H54 (cell line): Measurements from ENCODE around the gene SPATA31A3.
"Not testable (repeated sequence)": the region's sequence is repeated elsewhere in the genome, so short reads cannot be mapped to it uniquely, and the experiment has no call there.

ENCODE experiments used
- DNase-seq: peaks from one replicate; pipeline ENCODE4 v3.0.0; 2011; ENCODE audit warnings: low spot score, mixed read lengths; ENCODE audit not compliant: insufficient read length
- FAIRE-seq: peaks from 3 replicates; lab custom pipeline; 2011; peaks lifted over from hg19 to GRCh38; lab: Jason Lieb, UNC

The SPATA31A3 gene

DNA sequence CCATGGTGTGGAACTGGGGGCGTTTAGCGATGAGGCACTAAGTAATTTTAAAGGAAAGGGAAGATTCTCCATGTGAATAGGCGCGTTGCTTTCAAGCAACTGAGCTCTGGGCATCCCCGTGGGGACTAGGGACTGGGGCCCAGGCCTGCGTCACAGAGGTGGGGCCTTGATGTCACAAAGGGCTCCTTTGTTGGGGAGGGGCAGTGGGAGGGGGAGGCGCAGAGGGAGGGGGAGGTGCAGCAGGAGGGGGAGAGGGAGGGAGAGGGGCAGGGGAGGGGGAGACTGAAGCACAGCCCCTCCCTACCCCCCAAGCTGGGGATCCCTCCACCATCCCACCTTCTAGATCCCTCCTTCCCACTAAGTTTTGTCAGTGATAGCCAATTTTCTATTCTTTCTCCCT, at the start of gene SPATA31A3:
Gene SPATA31A3, minus strand, starts transcription at position 101 of the 400 bp plus-strand sequence. Its CDS starts 29 bp downstream, at position 72.
- DNase-seq, FAIRE-seq: not testable (repeated sequence)

DNA sequence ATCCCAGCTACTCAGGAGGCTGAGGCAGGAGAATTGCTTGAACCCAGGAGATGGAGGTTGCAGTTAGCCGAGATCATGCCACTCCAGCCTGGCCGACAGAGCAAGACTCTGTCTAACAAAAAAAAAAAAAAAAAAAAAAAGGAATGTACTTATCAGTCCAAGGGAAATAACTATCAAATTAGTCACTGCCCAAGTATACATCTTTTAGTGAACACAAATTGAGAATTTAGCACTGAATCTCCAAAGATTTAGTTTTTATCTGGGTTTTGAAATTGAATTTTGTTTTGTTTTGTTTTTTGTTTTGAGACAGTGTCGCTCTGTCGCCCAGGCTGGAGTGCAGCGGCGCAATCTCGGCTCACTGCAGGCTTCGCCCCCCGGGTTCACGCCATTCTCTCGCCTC, 39.8 kb downstream of the SPATA31A3 start:
- not testable (repeated sequence) for FAIRE-seq, DNase-seq

DNA sequence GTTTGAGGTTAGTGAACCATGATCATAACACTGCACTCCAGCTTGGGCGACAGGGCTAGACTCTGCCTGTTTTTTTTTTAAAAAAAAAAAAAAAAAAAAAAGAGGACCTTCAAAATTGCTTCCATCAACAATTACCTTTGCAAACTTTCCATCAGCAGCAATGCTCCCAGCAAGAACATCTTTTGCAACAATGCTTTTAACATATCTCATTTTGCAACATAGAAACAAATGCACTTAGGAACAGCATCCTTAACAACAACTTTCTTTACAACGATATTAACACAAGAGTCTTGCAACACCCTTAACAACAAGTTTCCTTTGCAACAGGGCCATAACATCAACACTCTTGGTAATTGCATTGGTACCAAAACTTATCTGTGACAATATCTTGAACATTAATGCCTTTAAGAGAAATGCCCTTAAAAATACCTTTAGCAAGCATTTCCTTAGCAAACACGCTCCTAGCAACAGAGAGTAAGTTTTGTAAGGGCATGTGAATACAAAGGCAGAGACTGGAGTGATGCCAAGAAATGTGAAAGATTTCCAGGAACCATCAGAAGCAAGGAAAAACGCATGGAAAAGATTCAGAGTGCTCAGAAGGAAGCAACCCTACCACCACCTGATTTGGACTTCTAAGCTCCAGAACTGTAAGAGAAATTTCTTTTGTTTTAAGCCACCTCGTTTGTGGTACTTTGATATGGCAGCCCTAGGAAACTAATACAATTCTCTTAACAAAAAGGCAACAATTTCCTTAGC, 49.8 kb downstream of the SPATA31A3 start:
- not testable (repeated sequence) for FAIRE-seq, DNase-seq

DNA sequence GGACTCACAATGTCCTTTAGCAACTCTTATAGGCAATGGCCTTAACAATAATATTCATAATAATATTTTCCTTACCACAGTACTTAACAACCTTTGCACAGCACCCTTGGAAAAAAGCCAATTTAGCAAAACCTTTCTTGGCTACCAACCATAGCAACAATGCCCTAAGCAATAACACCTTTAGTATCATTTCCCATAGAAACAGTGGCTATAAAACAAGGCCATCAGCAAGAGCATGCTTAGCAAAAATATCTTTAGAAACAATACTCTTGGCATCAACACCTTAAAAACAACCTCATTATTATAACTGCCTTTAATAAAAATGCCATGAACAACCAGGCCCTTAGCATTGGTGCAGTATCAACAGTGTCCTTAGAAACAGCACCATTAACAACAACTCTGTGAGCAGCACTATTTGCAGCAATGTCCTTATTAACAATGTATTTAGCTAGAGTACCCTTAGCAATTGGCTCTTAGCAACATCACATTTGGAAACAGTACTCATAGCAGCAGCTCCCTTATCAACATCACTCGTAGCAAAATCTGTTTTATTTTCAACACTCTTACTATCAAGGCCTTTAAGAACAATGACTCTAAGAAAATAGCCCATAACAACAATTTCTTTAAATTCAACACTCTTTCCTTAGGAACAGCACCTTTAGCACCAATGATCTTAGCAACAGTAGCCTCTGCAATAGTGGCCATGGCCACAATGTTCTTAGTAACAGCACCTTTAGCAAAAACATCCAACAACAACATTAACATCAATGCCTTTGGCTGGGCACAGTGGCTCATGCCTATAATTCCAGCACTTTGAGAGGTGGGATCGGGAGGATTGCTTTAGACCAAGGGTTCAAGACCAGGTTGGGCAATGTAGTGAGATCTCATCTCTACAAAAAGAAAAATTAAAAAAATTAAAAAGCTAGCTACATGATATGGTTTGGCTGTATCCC, 52.2 kb downstream of the SPATA31A3 start:
- FAIRE-seq, DNase-seq: not testable (repeated sequence)

DNA sequence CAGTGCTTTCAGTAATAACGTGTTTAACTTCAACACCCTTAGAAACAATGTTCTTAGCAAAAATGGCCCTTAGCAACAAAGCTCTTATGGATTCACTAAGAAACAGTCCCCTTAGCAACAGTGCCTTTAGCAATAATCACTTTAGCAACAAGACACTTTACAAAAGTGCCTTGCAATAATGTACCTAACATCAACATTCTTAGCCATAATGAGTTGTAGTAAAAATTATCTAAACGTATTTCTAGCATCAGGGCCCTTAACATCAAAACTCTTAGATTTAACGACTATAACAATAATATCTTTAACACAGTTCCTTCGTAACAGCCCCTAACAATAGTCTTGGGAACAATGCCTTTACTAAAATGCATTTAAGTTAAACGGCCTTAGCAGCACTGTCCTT, 54.0 kb downstream of the SPATA31A3 start:
- not testable (repeated sequence) for DNase-seq, FAIRE-seq

DNA sequence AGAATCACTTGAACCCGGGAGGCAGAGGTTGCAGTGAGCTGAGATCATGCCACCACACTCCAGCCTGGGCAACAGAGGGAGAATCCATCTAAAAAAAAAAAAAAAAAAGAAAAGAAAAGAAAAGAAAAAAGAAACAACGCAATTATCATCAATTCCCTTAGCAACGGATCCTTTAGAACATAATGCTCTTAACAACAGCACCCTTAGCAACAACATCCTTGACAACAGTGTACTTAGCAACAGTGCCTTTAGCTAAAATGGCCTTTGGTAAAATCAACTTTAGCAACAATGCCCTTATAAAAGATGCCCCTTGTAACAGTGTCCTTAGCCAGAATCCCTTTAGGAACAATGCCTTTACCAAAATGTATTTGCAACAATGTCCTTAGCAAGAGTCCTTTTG, 54.7 kb downstream of the SPATA31A3 start:
- not testable (repeated sequence) for DNase-seq, FAIRE-seq
